ENCODE data around the gene CBX8.

The CBX8 gene

GRCh38 chr17:79792984-79793923, 3.6 kb downstream of the CBX8 start:
- DNase-seq (ENCODE audit: low read depth in 2 of 3, low spot score in 2 of 3), result no peak

GRCh38 chr17:79792341-79792871, 4.5 kb downstream of the CBX8 start:
- DNase-seq (ENCODE audit: low read depth in 2 of 3, low spot score in 2 of 3), result no peak

GRCh38 chr17:79791735-79792161, 5.1 kb downstream of the CBX8 start:
- no peak for DNase-seq (ENCODE audit: low read depth in 2 of 3, low spot score in 2 of 3)

GRCh38 chr17:79790805-79791734, 5.8 kb downstream of the CBX8 start:
- DNase-seq (ENCODE audit: low read depth in 2 of 3, low spot score in 2 of 3), result no peak

GRCh38 chr17:79789943-79790804, 6.7 kb downstream of the CBX8 start:
- DNase-seq (ENCODE audit: low read depth in 2 of 3, low spot score in 2 of 3), result no peak

- DNase-seq (ENCODE audit: low read depth in 2 of 3, low spot score in 2 of 3), result no peak
Measured at GRCh38 chr17:79788989-79789942, 7.6 kb downstream of the CBX8 start.

- DNase-seq (ENCODE audit: low read depth in 2 of 3, low spot score in 2 of 3), result no peak
Measured at GRCh38 chr17:79788455-79788854, 8.4 kb downstream of the CBX8 start.

GRCh38 chr17:79786930-79787643, 9.8 kb downstream of the CBX8 start:
- no peak for DNase-seq (ENCODE audit: low read depth in 2 of 3, low spot score in 2 of 3)

GRCh38 chr17:79785900-79786810, 10.7 kb downstream of the CBX8 start:
- DNase-seq (ENCODE audit: low read depth in 2 of 3, low spot score in 2 of 3), result no peak

GRCh38 chr17:79785017-79785899, 11.6 kb downstream of the CBX8 start:
- DNase-seq (ENCODE audit: low read depth in 2 of 3, low spot score in 2 of 3), result no peak

GRCh38 chr17:79784353-79785016, 12.4 kb downstream of the CBX8 start:
- DNase-seq (ENCODE audit: low read depth in 2 of 3, low spot score in 2 of 3), result no peak

- DNase-seq (ENCODE audit: low read depth in 2 of 3, low spot score in 2 of 3), result no peak
Measured at GRCh38 chr17:79783891-79784290, 13.0 kb downstream of the CBX8 start.

- no peak for DNase-seq (ENCODE audit: low read depth in 2 of 3, low spot score in 2 of 3)
Measured at GRCh38 chr17:79781736-79782575, 14.9 kb downstream of the CBX8 start.

GRCh38 chr17:79781012-79781650, 15.7 kb downstream of the CBX8 start:
- no peak for DNase-seq (ENCODE audit: low read depth in 2 of 3, low spot score in 2 of 3)
